Kidney epithelial cell (primary cell): ENCODE data around the gene AIM2. TPM values are rescaled to one million over a fixed set of nuclear protein-coding genes. Genes with fewer than 3 reads are reported as not detected.
A peak's percentile ranks its signal among the peaks of the same experiment; 100 is the strongest.

Source experiments
- DNase-seq: peaks from one replicate; pipeline ENCODE4 v3.0.0-alpha.2; 2010; ENCODE audit warnings: low read depth
- H3K27me3 ChIP-seq: 2 replicates; pipeline ENCODE4 v1.6.0; 2011; ENCODE audit warnings: low read length; ENCODE audit not compliant: control insufficient read depth, insufficient read depth
- H3K36me3 ChIP-seq: 2 replicates; pipeline ENCODE4 v1.5.1; 2011; ENCODE audit warnings: low read length; ENCODE audit not compliant: control insufficient read depth, insufficient read depth
- H3K4me3 ChIP-seq: 2 replicates; pipeline ENCODE4 v1.5.1; 2011; ENCODE audit warnings: low read depth, mild to moderate bottlenecking, control low read depth, low read length
- total RNA-seq: library from RNA; depleted of rRNA; stranded (reverse); fragments of >200 nt; gene quantifications from 2 replicates; pipeline ENCODE4 v1.2.3, GENCODE V29; 2015
- TF ChIP-seq, protein P1 (sequence below): IDR thresholded peaks from 2 replicates; pipeline ENCODE4 v1.5.1; 2011; ENCODE audit warnings: mild to moderate bottlenecking, moderate library complexity, low read length, control low read depth, inconsistent platforms; ENCODE audit not compliant: insufficient read depth, poor library complexity, severe bottlenecking

AIM2 gene
- total RNA-seq, 1 donor from 2014 or later = not detected

DNA sequence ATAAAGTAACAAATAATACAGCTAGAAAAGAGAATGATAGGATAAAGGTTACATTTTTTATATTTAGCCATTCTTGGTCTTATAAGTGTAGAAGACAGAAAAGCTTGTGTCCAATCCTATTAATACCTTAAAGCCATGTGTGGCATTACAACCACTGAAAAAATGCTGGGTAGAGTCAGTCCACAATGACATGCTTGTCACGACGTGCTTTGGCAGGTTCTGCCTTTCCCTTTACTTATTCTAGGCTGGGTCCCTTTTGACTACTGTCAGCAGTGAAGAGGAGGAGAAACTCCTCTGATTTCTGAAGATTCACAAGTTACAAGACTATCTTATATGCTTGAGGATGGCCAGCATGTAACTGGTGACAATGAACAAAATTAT is 14.6 kb upstream of the AIM2 start:
- Histone ChIP-seq H3K36me3 (no peaks in the 10 kb centered on the region), H3K27me3 (no peaks in the 10 kb centered on the region), H3K4me3 (no peak overlapping the region)
- DNase-seq = no peak
- TF ChIP-seq, protein P1, sequence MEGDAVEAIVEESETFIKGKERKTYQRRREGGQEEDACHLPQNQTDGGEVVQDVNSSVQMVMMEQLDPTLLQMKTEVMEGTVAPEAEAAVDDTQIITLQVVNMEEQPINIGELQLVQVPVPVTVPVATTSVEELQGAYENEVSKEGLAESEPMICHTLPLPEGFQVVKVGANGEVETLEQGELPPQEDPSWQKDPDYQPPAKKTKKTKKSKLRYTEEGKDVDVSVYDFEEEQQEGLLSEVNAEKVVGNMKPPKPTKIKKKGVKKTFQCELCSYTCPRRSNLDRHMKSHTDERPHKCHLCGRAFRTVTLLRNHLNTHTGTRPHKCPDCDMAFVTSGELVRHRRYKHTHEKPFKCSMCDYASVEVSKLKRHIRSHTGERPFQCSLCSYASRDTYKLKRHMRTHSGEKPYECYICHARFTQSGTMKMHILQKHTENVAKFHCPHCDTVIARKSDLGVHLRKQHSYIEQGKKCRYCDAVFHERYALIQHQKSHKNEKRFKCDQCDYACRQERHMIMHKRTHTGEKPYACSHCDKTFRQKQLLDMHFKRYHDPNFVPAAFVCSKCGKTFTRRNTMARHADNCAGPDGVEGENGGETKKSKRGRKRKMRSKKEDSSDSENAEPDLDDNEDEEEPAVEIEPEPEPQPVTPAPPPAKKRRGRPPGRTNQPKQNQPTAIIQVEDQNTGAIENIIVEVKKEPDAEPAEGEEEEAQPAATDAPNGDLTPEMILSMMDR = no peak

DNA sequence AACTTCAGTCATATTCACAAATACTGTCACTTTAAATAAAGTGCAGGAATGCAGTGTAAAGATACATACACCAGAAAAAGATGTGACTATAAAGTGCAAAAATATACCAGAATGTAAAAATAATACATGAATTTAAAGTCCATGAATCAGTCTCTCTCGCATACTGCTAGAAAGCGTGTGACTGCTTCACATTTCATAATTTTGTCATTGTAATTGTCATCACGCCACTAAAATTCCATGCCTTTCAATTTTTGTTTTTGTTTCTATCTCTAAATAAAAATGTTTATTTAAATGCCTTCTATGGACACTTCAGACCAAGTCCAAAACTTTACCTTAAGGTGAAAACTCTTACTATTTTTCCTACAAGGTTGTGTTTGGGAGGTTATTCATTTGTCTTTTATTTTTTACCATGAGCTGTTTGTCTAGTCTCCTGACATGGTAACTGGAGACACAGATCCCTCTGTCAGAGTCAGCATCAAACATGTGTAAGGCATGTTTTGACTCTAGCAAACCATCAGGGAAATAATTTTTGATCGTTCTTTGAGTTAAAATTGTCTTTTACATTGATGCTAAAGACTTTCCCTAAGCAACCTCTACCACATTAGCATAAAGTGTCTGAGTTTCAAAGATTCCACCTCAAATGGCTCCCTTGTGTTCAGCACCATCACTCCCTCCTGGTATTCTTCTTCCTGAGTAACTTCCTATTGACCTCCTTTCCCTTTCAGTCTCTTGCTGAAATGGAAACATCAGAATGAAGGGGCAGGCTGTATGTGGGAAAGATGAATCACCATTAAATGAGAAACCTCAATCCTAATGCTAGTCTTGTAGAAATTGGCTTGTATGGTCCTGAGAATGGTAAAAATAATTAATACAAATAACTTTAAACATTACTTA is 14.0 kb upstream of the AIM2 start:
- no peaks in the 10 kb centered on the region for H3K36me3 ChIP-seq
- no peak for DNase-seq
- H3K4me3 ChIP-seq = no peak overlapping the region
- H3K27me3 ChIP-seq = no peaks in the 10 kb centered on the region
- TF ChIP-seq, protein P1 = no peak

DNA sequence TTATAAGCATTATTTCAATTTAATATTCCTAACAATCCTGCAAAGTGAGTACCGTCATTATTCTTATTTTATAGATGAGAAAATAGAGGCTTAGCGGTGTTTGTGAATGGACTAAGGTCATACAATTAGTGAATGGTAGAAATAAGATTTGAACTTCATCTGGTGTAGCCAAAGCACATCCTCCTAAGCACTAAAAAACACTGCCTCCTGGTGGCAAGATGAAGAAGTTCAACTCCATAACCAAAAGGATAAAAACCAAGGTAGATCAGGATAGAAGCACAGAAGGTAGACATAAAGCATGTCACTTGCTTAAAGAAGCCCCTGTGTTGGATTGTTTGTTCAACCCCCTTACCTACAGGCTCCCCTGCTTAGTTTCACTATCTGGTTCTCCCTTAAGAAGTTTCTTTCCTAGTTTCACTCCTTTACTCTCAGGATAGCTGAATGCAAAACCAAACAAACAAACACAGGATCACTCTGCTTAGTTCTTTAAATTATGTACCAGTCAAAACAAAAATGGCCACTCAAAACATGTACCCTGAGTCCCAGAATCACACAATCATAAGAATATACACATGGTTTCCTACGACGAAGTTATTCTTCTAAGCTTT is 12.7 kb upstream of the AIM2 start:
- no peak for DNase-seq
- TF ChIP-seq, protein P1 = peak; percentile 38
- Histone ChIP-seq H3K36me3 (no peaks in the 10 kb centered on the region), H3K27me3 (no peaks in the 10 kb centered on the region), H3K4me3 (no peak overlapping the region)

DNA sequence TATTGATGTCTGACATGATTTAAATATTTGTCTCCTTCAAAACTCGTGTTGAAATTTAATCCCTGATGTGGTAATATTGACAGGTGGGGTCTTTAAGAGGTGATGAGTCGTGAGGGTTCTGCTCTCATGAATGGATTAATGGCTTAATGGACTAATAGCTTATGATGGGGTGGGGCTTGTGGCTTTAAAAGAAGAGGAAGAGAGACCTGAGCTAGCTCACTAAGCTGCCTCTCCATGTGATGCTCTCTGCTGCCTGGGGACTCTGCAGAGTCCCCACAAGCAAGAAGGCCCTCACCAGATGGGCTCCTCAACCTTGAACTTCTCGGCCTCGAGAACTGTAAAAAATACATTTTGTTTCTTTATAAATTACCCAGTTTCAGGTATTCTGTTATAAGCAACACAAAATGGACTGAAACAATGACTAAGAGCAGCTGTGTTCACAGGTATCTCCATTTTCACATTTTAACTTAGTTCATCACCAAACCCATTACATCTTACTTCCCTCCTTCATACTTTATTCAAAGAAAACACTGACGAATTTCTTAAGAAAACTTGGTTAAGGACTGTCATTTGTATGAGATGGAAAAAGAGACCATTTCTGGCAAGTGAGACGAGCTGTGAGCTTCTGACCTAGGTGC is 12.1 kb upstream of the AIM2 start:
- no peak overlapping the region for H3K4me3 ChIP-seq
- TF ChIP-seq, protein P1 = no peak
- no peaks in the 10 kb centered on the region for H3K36me3 ChIP-seq
- H3K27me3 ChIP-seq = no peaks in the 10 kb centered on the region
- DNase-seq = no peak

DNA sequence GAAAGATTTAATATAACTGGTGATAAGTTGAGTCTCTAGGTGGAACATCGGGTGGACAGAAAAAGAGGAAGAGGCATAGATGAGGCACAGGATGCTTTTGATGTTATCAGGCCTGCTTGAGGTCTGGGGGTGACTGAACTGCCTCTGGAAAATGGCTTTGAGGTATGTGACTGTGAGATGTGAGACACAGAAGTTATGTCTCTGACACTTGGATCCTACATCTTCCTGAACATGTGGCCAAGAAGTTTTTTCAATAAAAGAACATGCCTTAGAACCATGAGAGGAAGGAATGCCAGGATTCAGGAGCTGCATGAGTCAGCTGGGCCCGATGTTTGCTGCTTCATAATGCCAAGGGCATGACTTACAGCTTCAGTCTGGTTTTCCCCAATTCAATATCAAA is 11.5 kb upstream of the AIM2 start:
- TF ChIP-seq, protein P1 = no peak
- Histone ChIP-seq H3K4me3 (no peak overlapping the region), H3K27me3 (no peaks in the 10 kb centered on the region), H3K36me3 (no peaks in the 10 kb centered on the region)
- DNase-seq = no peak
